Gastroesophageal sphincter (tissue), 4 donors: ENCODE results near the gene PLPP3. TPM values are rescaled to one million over a fixed set of nuclear protein-coding genes. Genes with fewer than 3 reads are reported as not detected.

Experiments
- ATAC-seq: fragments of 150-250 bp; one replicate; pipeline ENCODE4 v1.9.1; 2016; ENCODE audit warnings: mild to moderate bottlenecking, moderate library complexity
- H3K27ac ChIP-seq, 4 donors: fragments of 200-600 bp; sonication (generic) in 3 of 4; 1 replicate in 3 of 4; 2 replicates in 1 of 4; pipeline ENCODE4 v1.5.1; 2016 to 2019
- H3K27me3 ChIP-seq: fragments of 200-600 bp; sonication (generic); one replicate; pipeline ENCODE4 v1.5.1; 2019
- H3K36me3 ChIP-seq, 2 donors: fragments of 200-600 bp; sonication (generic); one replicate each; pipeline ENCODE4 v1.5.1; 2019; ENCODE audit warnings: control low read depth in 1 of 2
- H3K4me1 ChIP-seq, 3 donors: fragments of 200-600 bp; sonication (generic); 1 replicate in 2 of 3; 2 replicates in 1 of 3; pipeline ENCODE4 v1.5.1; 2016 to 2019; ENCODE audit warnings: control low read depth in 2 of 3
- H3K4me3 ChIP-seq, 2 donors: fragments of 200-600 bp; sonication (generic); one replicate each; pipeline ENCODE4 v1.5.1; 2019; ENCODE audit warnings: mild to moderate bottlenecking in 1 of 2, moderate library complexity in 1 of 2
- H3K9me3 ChIP-seq, 3 donors: fragments of 200-600 bp; sonication (generic); one replicate each; pipeline ENCODE4 v1.5.1; 2017 to 2019; ENCODE audit warnings: control low read depth in 2 of 3
- EP300 ChIP-seq: sonication (generic); formaldehyde crosslinking; IDR thresholded peaks from one replicate; pipeline ENCODE4 v1.6.1; 2017; ENCODE audit warnings: antibody characterized with exemption, mild to moderate bottlenecking
- POLR2A ChIP-seq, 2 donors: fragments of 450-650 bp; IDR thresholded peaks; one replicate each; pipeline ENCODE4 v1.6.1; 2017; ENCODE audit warnings: antibody characterized with exemption in 2 of 2, mild to moderate bottlenecking in 2 of 2, moderate library complexity in 1 of 2
- POLR2AphosphoS5 ChIP-seq: sonication (generic); formaldehyde crosslinking; IDR thresholded peaks from one replicate; pipeline ENCODE4 v1.6.1; 2017; ENCODE audit warnings: antibody characterized with exemption
- WGBS, 2 donors: methylation state at CpG; one replicate each; pipeline ENCODE4 v1.1.5; 2018; ENCODE audit warnings: low coverage in 1 of 2; 5-methylcytosine and 5-hydroxymethylcytosine counted together
- total RNA-seq, 4 donors: library from RNA; depleted of rRNA; stranded (reverse); fragments of >200 nt; gene quantifications; one replicate each; pipeline ENCODE4 v1.1.0, GENCODE V29; 2016
- TF ChIP-seq, protein P1 (sequence below), 4 experiments: fragments of 200-600 bp in 2 of 4; fragments of 450-650 bp in 2 of 4; sonication (generic) in 1 of 4; IDR thresholded peaks; one replicate each; pipeline ENCODE4 v1.5.1; 2017 to 2019; ENCODE audit warnings: antibody characterized with exemption in 4 of 4, mild to moderate bottlenecking in 2 of 4, moderate library complexity in 2 of 4

PLPP3 gene
- total RNA-seq, 4 donors from 2014 or later, result 127 to 219 (median 164) TPM

DNA sequence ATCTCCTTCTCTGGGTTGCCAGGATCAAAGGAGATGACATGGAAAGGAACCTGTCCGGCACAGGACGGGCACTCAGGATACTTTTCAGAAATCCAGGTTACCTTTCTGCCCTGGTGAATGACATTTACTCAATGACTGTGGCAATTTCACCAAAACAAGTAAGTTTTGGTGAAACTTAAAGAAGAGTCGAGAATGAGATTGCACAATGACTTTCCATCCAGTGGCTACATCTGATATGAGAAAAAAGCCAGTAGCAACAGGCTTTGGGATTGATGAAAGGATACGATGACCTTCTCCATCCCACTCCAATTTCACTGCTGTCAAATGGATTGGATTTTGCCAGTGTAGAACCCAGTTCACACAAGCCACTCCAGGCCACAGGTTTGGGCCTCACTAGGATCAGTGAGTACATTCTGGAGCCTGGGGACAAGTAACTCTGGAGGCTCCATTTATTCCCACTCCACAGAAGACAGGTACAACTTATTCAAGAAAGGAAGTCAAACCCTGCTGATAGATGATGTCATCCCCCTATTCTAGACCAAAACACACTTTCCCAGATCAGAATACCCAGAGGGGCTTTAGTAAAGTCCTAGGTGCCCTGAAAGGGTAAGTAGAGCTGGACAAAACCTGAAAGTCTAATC, 63.3 kb downstream of the PLPP3 start:
- Histone ChIP-seq H3K9me3 (no peaks in the 10 kb centered on the region), H3K27me3 (no peaks in the 10 kb centered on the region), H3K4me3 (no peak overlapping the region), H3K36me3 (peaks cover 0 to 77% of the 10 kb centered on the region in 2 donors), H3K4me1 (peaks cover 0 to 49% (median 5%) of the 10 kb centered on the region in 3 donors), H3K27ac (no peak overlapping the region)
- 80 to 83% methylated on average over 3 to 4 of the region's 4 CpGs for WGBS, 2 donors
- no peak for ATAC-seq
- no peak for TF ChIP-seq POLR2A (IDR thresholded peaks at IDR 0.05)
- TF ChIP-seq POLR2AphosphoS5, result no peak

DNA sequence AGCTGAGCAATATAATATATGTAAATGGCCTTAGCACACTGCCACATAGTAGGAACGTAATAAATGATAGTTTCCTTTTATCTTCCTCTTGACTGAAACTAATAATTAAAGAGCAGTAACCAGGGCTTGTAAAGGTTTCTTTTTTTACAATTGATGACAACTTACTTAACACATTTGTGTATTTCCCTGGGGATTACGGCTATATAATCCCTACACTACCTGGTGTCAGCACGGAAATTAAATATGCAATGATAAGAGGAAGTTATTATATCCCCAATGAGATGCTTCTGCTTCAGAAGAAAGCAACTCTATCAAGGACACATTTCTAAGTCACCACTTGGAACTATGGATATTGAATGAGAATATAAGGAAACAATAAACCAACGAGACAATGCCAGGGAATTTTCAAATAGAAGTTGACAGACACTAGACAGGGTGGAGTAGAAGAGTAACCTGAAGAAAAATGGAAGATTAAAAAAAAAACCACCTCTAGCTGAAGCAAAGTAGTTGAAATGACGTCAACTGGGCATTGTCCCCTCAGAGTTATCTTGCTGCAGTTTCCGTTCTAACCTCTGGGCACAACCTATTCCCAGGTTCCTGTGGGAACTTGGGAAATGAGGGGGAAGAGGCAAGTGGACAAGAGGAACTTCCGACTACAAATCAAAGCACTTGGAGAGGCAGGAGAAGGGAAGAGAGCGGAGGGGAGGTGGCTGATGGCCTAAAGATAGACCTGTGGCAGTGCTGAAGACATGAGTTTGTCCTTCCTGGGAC, 66.5 kb downstream of the PLPP3 start:
- Histone ChIP-seq H3K27me3 (no peaks in the 10 kb centered on the region), H3K4me3 (no peak overlapping the region), H3K27ac (no peak overlapping the region), H3K36me3 (peaks cover 0 to 78% of the 10 kb centered on the region in 2 donors), H3K4me1 (peaks cover 0 to 74% (median 10%) of the 10 kb centered on the region in 3 donors), H3K9me3 (no peaks in the 10 kb centered on the region)
- TF ChIP-seq, protein P1, sequence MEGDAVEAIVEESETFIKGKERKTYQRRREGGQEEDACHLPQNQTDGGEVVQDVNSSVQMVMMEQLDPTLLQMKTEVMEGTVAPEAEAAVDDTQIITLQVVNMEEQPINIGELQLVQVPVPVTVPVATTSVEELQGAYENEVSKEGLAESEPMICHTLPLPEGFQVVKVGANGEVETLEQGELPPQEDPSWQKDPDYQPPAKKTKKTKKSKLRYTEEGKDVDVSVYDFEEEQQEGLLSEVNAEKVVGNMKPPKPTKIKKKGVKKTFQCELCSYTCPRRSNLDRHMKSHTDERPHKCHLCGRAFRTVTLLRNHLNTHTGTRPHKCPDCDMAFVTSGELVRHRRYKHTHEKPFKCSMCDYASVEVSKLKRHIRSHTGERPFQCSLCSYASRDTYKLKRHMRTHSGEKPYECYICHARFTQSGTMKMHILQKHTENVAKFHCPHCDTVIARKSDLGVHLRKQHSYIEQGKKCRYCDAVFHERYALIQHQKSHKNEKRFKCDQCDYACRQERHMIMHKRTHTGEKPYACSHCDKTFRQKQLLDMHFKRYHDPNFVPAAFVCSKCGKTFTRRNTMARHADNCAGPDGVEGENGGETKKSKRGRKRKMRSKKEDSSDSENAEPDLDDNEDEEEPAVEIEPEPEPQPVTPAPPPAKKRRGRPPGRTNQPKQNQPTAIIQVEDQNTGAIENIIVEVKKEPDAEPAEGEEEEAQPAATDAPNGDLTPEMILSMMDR (IDR thresholded peaks at IDR 0.05), result no peak
- no peak for TF ChIP-seq POLR2A (IDR thresholded peaks at IDR 0.05)
- TF ChIP-seq EP300, result no peak
- TF ChIP-seq POLR2AphosphoS5, result no peak
- no peak for ATAC-seq
- WGBS, 2 donors, result 71 to 87% methylated on average over 5 to 7 of the region's 8 CpGs

DNA sequence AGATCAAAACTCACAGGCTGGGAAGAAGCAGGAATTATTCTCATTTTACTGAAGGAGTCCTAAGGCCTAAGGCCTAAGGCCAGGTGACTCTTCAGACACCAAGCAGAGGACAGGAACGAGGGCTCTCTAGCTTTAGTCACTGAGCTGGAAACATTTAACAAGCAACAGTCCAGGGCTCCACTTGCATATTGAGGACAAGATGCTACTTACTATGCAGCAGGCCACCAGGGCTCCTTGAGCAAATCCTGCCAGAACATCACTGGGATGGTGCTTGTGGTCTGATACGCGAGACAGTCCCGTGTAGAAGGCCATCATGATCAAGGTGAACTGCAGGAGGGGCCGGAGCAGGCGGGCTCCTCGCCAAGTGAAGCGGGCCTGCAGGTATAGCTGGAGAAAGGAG, 67.6 kb downstream of the PLPP3 start:
- Histone ChIP-seq H3K4me1 (peaks cover 0 to 77% (median 10%) of the 10 kb centered on the region in 3 donors), H3K36me3 (peaks cover 0 to 78% of the 10 kb centered on the region in 2 donors), H3K9me3 (no peaks in the 10 kb centered on the region), H3K27ac (no peak overlapping the region), H3K27me3 (no peaks in the 10 kb centered on the region), H3K4me3 (no peak overlapping the region)
- TF ChIP-seq POLR2AphosphoS5, result no peak
- TF ChIP-seq EP300, result no peak
- TF ChIP-seq POLR2A (IDR thresholded peaks at IDR 0.05), result no peak
- TF ChIP-seq, protein P1 (IDR thresholded peaks at IDR 0.05), result no peak
- ATAC-seq, result no peak
- WGBS, 2 donors, result 94% methylated on average over 5 of the region's 8 CpGs; no CpG with 5 or more reads in 1 of the 2 donors

DNA sequence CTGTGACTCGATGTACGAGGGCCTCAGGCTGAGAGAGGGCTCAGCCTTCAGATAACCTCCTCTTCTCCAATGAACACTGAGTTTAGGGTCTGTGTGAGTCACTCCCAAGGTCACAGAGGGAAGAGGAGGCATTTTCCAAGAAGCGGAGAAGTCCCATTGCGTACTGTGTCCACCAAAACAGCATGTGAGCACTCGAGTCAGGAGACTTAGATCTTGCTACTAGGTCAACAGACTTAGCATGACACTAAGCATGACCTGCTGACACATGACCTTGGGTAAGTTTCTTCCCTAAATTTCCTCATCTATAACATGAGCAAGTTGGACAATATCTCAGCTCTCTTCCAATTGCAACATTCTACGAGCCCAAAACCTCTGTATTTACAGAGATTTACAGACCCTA, 68.0 kb downstream of the PLPP3 start:
- no peak overlapping the region for H3K27ac ChIP-seq
- no peak overlapping the region for H3K4me3 ChIP-seq
- H3K9me3 ChIP-seq, result no peaks in the 10 kb centered on the region
- no peaks in the 10 kb centered on the region for H3K27me3 ChIP-seq
- WGBS, 2 donors, result 78 to 86% methylated on average over 4 to 6 of the region's 6 CpGs
- TF ChIP-seq, protein P1 (IDR thresholded peaks at IDR 0.05), result no peak
- no peak for TF ChIP-seq POLR2AphosphoS5
- TF ChIP-seq POLR2A (IDR thresholded peaks at IDR 0.05), result no peak
- peaks cover 0 to 76% (median 11%) of the 10 kb centered on the region in 3 donors for H3K4me1 ChIP-seq
- no peak for ATAC-seq
- peaks cover 0 to 78% of the 10 kb centered on the region in 2 donors for H3K36me3 ChIP-seq

DNA sequence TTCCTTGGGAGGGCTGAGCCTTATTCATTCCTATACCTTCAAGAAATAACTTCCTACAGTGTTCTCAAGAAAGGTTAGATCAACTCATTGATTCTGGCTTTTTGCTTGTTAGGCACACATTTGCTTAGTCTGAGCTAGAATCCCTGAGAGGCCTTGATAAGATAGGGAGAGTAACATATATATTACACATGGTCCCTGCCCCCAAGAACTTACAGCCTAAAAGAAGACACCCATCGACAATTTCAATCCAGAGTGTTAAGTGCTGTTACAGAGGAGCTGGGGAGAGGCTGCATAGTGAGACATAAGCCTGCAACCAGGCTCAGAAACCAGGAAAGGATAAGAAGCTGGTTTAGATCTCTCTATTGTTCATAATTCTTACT, 68.7 kb downstream of the PLPP3 start:
- Histone ChIP-seq H3K9me3 (no peaks in the 10 kb centered on the region), H3K36me3 (peaks cover 0 to 78% of the 10 kb centered on the region in 2 donors), H3K27me3 (no peaks in the 10 kb centered on the region), H3K27ac (no peak overlapping the region), H3K4me1 (peaks cover 0 to 76% (median 9%) of the 10 kb centered on the region in 3 donors), H3K4me3 (no peak overlapping the region)
- ATAC-seq, result no peak
- 63% methylated on average over 1 of the region's 1 CpG; no CpG with 5 or more reads in 1 of the 2 donors for WGBS, 2 donors
- no peak for TF ChIP-seq POLR2AphosphoS5
- TF ChIP-seq, protein P1 (IDR thresholded peaks at IDR 0.05), result no peak
- no peak for TF ChIP-seq EP300
